ENCODE data around the gene TP53RK.

DNA sequence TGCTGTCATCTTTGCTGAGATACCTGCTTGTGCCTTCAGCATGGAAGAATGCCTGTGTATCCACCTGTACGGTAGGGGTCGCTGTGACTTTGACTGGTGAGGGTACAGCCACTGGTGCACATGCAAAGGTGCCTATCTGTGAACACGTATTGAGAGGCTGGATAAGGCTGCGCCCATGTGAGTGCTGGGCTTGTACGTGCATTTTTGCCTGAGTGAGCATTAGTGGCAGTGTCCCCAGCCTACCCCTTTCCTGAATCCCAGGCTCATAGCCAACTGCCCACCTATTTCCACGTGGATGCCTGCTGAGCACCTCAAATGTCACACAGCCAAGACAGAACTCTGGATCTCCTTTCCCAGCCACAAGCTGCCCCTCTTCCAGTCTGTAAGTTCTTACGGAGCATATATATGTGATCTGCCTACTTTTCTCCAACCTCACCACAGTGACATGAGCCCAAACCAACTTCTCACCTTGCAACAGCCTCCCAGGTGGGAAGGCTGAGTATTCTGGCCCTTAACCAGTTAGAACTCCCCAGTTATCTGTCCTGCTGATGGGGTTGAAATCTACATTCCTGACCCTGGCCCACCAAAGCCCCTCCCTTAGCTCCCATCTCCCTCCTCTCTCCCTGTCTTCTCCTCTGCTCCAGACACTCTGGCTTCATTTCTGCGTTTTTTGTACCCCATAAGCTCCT is 19.1 kb upstream of the TP53RK start:
- TF ChIP-seq, protein P1, sequence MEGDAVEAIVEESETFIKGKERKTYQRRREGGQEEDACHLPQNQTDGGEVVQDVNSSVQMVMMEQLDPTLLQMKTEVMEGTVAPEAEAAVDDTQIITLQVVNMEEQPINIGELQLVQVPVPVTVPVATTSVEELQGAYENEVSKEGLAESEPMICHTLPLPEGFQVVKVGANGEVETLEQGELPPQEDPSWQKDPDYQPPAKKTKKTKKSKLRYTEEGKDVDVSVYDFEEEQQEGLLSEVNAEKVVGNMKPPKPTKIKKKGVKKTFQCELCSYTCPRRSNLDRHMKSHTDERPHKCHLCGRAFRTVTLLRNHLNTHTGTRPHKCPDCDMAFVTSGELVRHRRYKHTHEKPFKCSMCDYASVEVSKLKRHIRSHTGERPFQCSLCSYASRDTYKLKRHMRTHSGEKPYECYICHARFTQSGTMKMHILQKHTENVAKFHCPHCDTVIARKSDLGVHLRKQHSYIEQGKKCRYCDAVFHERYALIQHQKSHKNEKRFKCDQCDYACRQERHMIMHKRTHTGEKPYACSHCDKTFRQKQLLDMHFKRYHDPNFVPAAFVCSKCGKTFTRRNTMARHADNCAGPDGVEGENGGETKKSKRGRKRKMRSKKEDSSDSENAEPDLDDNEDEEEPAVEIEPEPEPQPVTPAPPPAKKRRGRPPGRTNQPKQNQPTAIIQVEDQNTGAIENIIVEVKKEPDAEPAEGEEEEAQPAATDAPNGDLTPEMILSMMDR (tag by site-specific recombination; IDR thresholded peaks at IDR 0.05): no peak
- TF ChIP-seq ZNF274 (IDR thresholded peaks at IDR 0.05; ENCODE audit: low read length) (no peak), ZNF274 (tag by site-specific recombination; IDR thresholded peaks at IDR 0.05; ENCODE audit: borderline replicate concordance) (no peak)
